PC-9 (cell line): ENCODE measurements around the gene DACT3. TPM values are rescaled to one million over a fixed set of nuclear protein-coding genes. Genes with fewer than 3 reads are reported as not detected.
"Not testable (repeated sequence)": the region's sequence is repeated elsewhere in the genome, so short reads cannot be mapped to it uniquely, and the experiment has no call there.

Source experiments
- BruUV-seq: library from RNA; stranded (reverse); fragments of 400-500 nt; replicated peaks from 2 replicates; lab custom pipeline; 2021; lab: Mats Ljungman, UMichigan
- CTCF ChIA-PET: fragments of 300-600 bp; sonication (Branson Sonifier 250); formaldehyde crosslinking; loops from one replicate; lab custom pipeline; 2022; ENCODE audit warnings: antibody characterized with exemption; lab: Charles Lee
- POLR2A ChIA-PET: fragments of 300-600 bp; sonication (Branson Sonifier 250); formaldehyde crosslinking; loops from one replicate; lab custom pipeline; 2022; ENCODE audit warnings: antibody characterized with exemption; ENCODE audit not compliant: unreplicated experiment; lab: Charles Lee
- DNase-seq, 2 experiments: peaks; one replicate each; pipeline versions ENCODE4 v3.0.0 to v3.0.0-alpha.2; 2015 to 2022; ENCODE audit warnings: mixed read lengths in 1 of 2
- H2AFZ ChIP-seq: fragments of 200-600 bp; sonication (generic); 2 replicates; pipeline ENCODE4 v1.8.1; 2017; ENCODE audit warnings: antibody characterized with exemption
- H3F3A ChIP-seq: fragments of 200-600 bp; sonication (generic); 2 replicates; pipeline ENCODE4 v1.8.1; 2017; ENCODE audit warnings: antibody characterized with exemption, mild to moderate bottlenecking, low read depth; ENCODE audit not compliant: insufficient read depth
- H3K27ac ChIP-seq: fragments of 200-600 bp; sonication (generic); 2 replicates; pipeline ENCODE4 v1.6.1; 2016; ENCODE audit warnings: mixed run types
- H3K27me3 ChIP-seq: fragments of 200-600 bp; sonication (generic); 2 replicates; pipeline ENCODE4 v1.6.1; 2016; ENCODE audit warnings: low read depth, mixed run types; ENCODE audit not compliant: insufficient read depth
- H3K36me3 ChIP-seq: fragments of 200-600 bp; sonication (generic); 2 replicates; pipeline ENCODE4 v1.6.1; 2016; ENCODE audit warnings: low read depth, mixed run types
- H3K4me1 ChIP-seq: fragments of 200-600 bp; sonication (generic); replicated peaks from 2 replicates; pipeline ENCODE4 v1.6.1; 2016; ENCODE audit warnings: mixed run types; ENCODE audit not compliant: insufficient read depth
- H3K4me2 ChIP-seq: fragments of 200-600 bp; sonication (generic); 2 replicates; pipeline ENCODE4 v1.6.1; 2017; ENCODE audit warnings: mixed run types
- H3K4me3 ChIP-seq: fragments of 200-600 bp; sonication (generic); 2 replicates; pipeline ENCODE4 v1.6.1; 2016; ENCODE audit warnings: mixed run types
- H3K79me2 ChIP-seq: fragments of 200-600 bp; sonication (generic); 2 replicates; pipeline ENCODE4 v1.6.1; 2017; ENCODE audit warnings: low read depth, mixed run types
- H3K9me2 ChIP-seq: fragments of 200-600 bp; sonication (generic); 2 replicates; pipeline ENCODE4 v1.8.1; 2017; ENCODE audit warnings: mild to moderate bottlenecking; ENCODE audit not compliant: insufficient read depth
- H3K9me3 ChIP-seq: fragments of 200-600 bp; sonication (generic); 2 replicates; pipeline ENCODE4 v1.8.1; 2016; ENCODE audit warnings: low read depth; ENCODE audit not compliant: insufficient read depth
- H4K20me1 ChIP-seq: fragments of 200-600 bp; sonication (generic); 2 replicates; pipeline ENCODE4 v1.8.1; 2017; ENCODE audit not compliant: insufficient read depth
- CTCF ChIP-seq: fragments of 200-600 bp; sonication (generic); conservative IDR thresholded peaks from 2 replicates; pipeline ENCODE4 v1.6.1; 2017; ENCODE audit warnings: mixed run types, antibody characterized with exemption, mild to moderate bottlenecking, moderate library complexity
- EZH2 ChIP-seq: fragments of 200-600 bp; sonication (generic); IDR thresholded peaks from 2 replicates; pipeline ENCODE4 v1.8.0; 2017; ENCODE audit warnings: antibody characterized with exemption, low read depth
- intact Hi-C: fragments of 100-400 bp; cut with micrococcal nuclease; formaldehyde crosslinking; loops from one replicate; pipeline ENCODE4 v1.10.0; 2022; ENCODE audit not compliant: unreplicated experiment
- total RNA-seq: library from RNA; stranded (reverse); gene quantifications from 2 replicates; pipeline ENCODE4 v1.2.3, GENCODE V29; 2021

DACT3 gene
- total RNA-seq, 1 experiment from 2014 or later: 0.13 TPM

- no peak for TF ChIP-seq CTCF
- no peak for TF ChIP-seq EZH2
- Histone ChIP-seq H3K4me3 (no peak overlapping the region), H4K20me1 (no peaks in the 10 kb centered on the region), H2AFZ (no peak overlapping the region), H3F3A (no peaks in the 10 kb centered on the region; the same call in 1 of the 2 replicates), H3K79me2 (no peaks in the 10 kb centered on the region), H3K9me2 (no peaks in the 10 kb centered on the region), H3K27ac (no peak overlapping the region), H3K9me3 (no peaks in the 10 kb centered on the region), H3K4me2 (no peak overlapping the region), H3K36me3 (no peaks in the 10 kb centered on the region), H3K4me1 (peaks cover 8% of the 10 kb centered on the region), H3K27me3 (peaks cover 41% of the 10 kb centered on the region)
- DNase-seq: no peak
- BruUV-seq: no TSS peak
- POLR2A ChIA-PET: no interaction called here
- CTCF ChIA-PET: interaction anchor here (1.0 kb wide), 2 partner anchors 20 to 30 kb away, joined by 3 to 5 read pairs; partner anchors contain the start of gene DACT3
- intact Hi-C loops: no loop called here
Observed at GRCh38 chr19:46630586-46631205, 30.3 kb downstream of the DACT3 start.

GRCh38 chr19:46629546-46630025 is 31.4 kb downstream of the DACT3 start:
- Histone ChIP-seq H3K4me1 (peaks cover 13% of the 10 kb centered on the region), H4K20me1 (no peaks in the 10 kb centered on the region), H3K4me3 (no peak overlapping the region), H3K27me3 (peaks cover 35% of the 10 kb centered on the region), H3K79me2 (no peaks in the 10 kb centered on the region), H2AFZ (no peak overlapping the region), H3K36me3 (no peaks in the 10 kb centered on the region), H3F3A (peaks cover 7% of the 10 kb centered on the region; the same call in 1 of the 2 replicates), H3K9me3 (no peaks in the 10 kb centered on the region), H3K27ac (no peak overlapping the region), H3K4me2 (no peak overlapping the region), H3K9me2 (no peaks in the 10 kb centered on the region)
- no peak for DNase-seq
- no peak for TF ChIP-seq EZH2
- ChIA-PET POLR2A (no interaction called here), CTCF (interaction anchor here (0.6 to 1.0 kb wide), 2 partner anchors 19 to 29 kb away, joined by 4 to 5 read pairs; no protein-coding TSS in a partner anchor)
- BruUV-seq: no TSS peak
- intact Hi-C loops: no loop called here

- H3F3A ChIP-seq, DNase-seq, H3K27ac ChIP-seq, H3K79me2 ChIP-seq, H4K20me1 ChIP-seq, H3K4me3 ChIP-seq, H3K9me3 ChIP-seq, H3K36me3 ChIP-seq, H3K9me2 ChIP-seq, H3K4me2 ChIP-seq, H2AFZ ChIP-seq, BruUV-seq, POLR2A ChIA-PET, intact Hi-C loops: not testable (repeated sequence)
- CTCF ChIA-PET: interaction anchor here (0.5 to 0.6 kb wide), 2 partner anchors 29 to 120 kb away, joined by 4 to 11 read pairs; no protein-coding TSS in a partner anchor
- Histone ChIP-seq H3K27me3 (peaks cover 33% of the 10 kb centered on the region), H3K4me1 (peaks cover 13% of the 10 kb centered on the region)
Observed at GRCh38 chr19:46628970-46629369, 32.0 kb downstream of the DACT3 start.

GRCh38 chr19:46626446-46626845 is 34.5 kb downstream of the DACT3 start:
- Histone ChIP-seq H4K20me1 (no peaks in the 10 kb centered on the region), H3K27ac (no peak overlapping the region), H2AFZ (no peak overlapping the region), H3F3A (peaks cover 7% of the 10 kb centered on the region; the same call in 1 of the 2 replicates), H3K79me2 (no peaks in the 10 kb centered on the region), H3K4me1 (peaks cover 5% of the 10 kb centered on the region; the same call in 1 of the 2 replicates), H3K9me3 (no peaks in the 10 kb centered on the region), H3K9me2 (no peaks in the 10 kb centered on the region), H3K4me2 (no peak overlapping the region), H3K36me3 (no peaks in the 10 kb centered on the region), H3K4me3 (no peak overlapping the region), H3K27me3 (peaks cover 11% of the 10 kb centered on the region)
- POLR2A ChIA-PET: no interaction called here
- no peak for DNase-seq
- CTCF ChIA-PET: no interaction called here
- intact Hi-C loops: no loop called here
- no TSS peak for BruUV-seq
- TF ChIP-seq CTCF (no peak), EZH2 (no peak)
